ENCODE data around the gene TRMT2B. TPM values are rescaled to one million over a fixed set of nuclear protein-coding genes. Genes with fewer than 3 reads are reported as not detected.

Gene TRMT2B
- total and polyA plus RNA-seq, 10 of the 15 experiments (the other 5 are each of a cell fraction or from before 2014, with no cell fraction given): 2.5 to 14.2 (median 11.5) TPM

DNA sequence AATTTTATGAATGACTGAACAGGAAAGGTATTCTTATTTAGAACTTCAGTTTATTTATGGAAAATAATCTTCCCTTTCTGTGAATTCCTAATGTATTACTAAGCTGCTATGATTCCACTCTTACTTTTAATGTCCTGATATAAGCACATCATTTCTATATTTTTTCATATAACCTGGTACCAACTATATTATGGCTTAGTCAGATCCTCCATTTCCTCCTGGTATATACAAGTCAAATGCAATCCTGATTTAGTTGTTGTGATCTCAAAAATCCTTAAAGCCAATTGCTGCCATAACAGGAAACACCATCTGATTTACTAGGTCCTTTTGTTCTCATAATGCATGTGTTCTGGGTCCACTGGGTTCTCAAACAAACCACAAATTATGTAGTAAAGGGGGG, 26.8 kb downstream of the TRMT2B start:
- Histone ChIP-seq H3K9me3 (replicated peaks; ENCODE audit: control insufficient read depth, insufficient read depth, low read length) (no peaks in the 10 kb centered on the region), H3K4me3 (no peak overlapping the region), H3K79me2 (ENCODE audit: control insufficient read depth, insufficient read depth, low read length) (no peaks in the 10 kb centered on the region), H3K4me2 (ENCODE audit: control insufficient read depth, insufficient read depth) (no peak overlapping the region), H3K36me3 (ENCODE audit: control insufficient read depth in 2 of 2, insufficient read depth in 2 of 2, low read length in 1 of 2) (no peaks in the 10 kb centered on the region; a peak in 1 of 4 replicates), H3K27me3 (replicated peaks in 1 of 2; ENCODE audit: control insufficient read depth in 2 of 2, insufficient read depth in 2 of 2, low read length in 1 of 2) (no peaks in the 10 kb centered on the region), H3K27ac (ENCODE audit: control insufficient read depth, insufficient read depth) (no peak overlapping the region), H4K20me1 (ENCODE audit: control insufficient read depth, insufficient read depth) (no peaks in the 10 kb centered on the region), H3K4me1 (ENCODE audit: control insufficient read depth, insufficient read depth, low read length) (no peaks in the 10 kb centered on the region), H3K9ac (ENCODE audit: control insufficient read depth, insufficient read depth, low read length) (no peak overlapping the region), H2AFZ (ENCODE audit: control insufficient read depth, low read depth, low read length) (no peak overlapping the region)
- ChIA-PET POLR2A (no interaction called here), RAD21 (ENCODE audit: unreplicated experiment) (no interaction called here), SMC1A (ENCODE audit: uncharacterized antibody, unreplicated experiment) (no interaction called here), CTCF (no interaction called here)
- FAIRE-seq: peak; percentile 49
- ATAC-seq: no peak
- DNase-seq (ENCODE audit: low read depth, low spot score): no peak
- no TSS peak for BruUV-seq (replicated peaks)
- intact Hi-C loops (cut with micrococcal nuclease; ENCODE audit: unreplicated experiment) (no loop called here), in situ Hi-C loops (cut with MboI) (no loop called here)
- TF ChIP-seq GATAD2B (conservative IDR thresholded peaks at IDR 0.05; ENCODE audit: low read depth) (no peak), SUPT20H (IDR thresholded peaks at IDR 0.05; ENCODE audit: borderline replicate concordance, control insufficient read depth, low read depth, low read length) (no peak), IRF5 (IDR thresholded peaks at IDR 0.05; ENCODE audit: borderline replicate concordance) (no peak), SIN3A (IDR thresholded peaks at IDR 0.05; ENCODE audit: low read depth, low read length) (no peak), USF2 (IDR thresholded peaks at IDR 0.05; ENCODE audit: borderline replicate concordance, low read depth, low read length) (no peak), YY1 (IDR thresholded peaks at IDR 0.05; ENCODE audit: low read depth, low read length) (no peak), TBL1XR1 (IDR thresholded peaks at IDR 0.05; ENCODE audit: low read depth, low read length) (no peak), CREB1 (IDR thresholded peaks at IDR 0.05; ENCODE audit: low read depth) (no peak), NFIC (IDR thresholded peaks at IDR 0.05; ENCODE audit: low read depth, low read length) (no peak), POLR2AphosphoS5 (IDR thresholded peaks at IDR 0.05; ENCODE audit: low read length) (no peak), ZNF24 (IDR thresholded peaks at IDR 0.05) (no peak), CBFB (IDR thresholded peaks at IDR 0.05; ENCODE audit: low read depth) (no peak), ELK1 (IDR thresholded peaks at IDR 0.05; ENCODE audit: low read depth, low read length) (no peak), ZNF207 (IDR thresholded peaks at IDR 0.05; ENCODE audit: borderline replicate concordance) (no peak), ATF7 (IDR thresholded peaks at IDR 0.05; ENCODE audit: low read depth) (no peak)
- TF ChIP-seq, protein P1, sequence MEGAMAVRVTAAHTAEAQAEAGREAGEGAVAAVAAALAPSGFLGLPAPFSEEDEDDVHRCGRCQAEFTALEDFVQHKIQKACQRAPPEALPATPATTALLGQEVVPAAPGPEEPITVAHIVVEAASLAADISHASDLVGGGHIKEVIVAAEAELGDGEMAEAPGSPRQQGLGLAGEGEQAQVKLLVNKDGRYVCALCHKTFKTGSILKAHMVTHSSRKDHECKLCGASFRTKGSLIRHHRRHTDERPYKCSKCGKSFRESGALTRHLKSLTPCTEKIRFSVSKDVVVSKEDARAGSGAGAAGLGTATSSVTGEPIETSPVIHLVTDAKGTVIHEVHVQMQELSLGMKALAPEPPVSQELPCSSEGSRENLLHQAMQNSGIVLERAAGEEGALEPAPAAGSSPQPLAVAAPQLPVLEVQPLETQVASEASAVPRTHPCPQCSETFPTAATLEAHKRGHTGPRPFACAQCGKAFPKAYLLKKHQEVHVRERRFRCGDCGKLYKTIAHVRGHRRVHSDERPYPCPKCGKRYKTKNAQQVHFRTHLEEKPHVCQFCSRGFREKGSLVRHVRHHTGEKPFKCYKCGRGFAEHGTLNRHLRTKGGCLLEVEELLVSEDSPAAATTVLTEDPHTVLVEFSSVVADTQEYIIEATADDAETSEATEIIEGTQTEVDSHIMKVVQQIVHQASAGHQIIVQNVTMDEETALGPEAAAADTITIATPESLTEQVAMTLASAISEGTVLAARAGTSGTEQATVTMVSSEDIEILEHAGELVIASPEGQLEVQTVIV (IDR thresholded peaks at IDR 0.05; ENCODE audit: borderline replicate concordance, partially characterized antibody): no peak
- TF ChIP-seq, protein P2, sequence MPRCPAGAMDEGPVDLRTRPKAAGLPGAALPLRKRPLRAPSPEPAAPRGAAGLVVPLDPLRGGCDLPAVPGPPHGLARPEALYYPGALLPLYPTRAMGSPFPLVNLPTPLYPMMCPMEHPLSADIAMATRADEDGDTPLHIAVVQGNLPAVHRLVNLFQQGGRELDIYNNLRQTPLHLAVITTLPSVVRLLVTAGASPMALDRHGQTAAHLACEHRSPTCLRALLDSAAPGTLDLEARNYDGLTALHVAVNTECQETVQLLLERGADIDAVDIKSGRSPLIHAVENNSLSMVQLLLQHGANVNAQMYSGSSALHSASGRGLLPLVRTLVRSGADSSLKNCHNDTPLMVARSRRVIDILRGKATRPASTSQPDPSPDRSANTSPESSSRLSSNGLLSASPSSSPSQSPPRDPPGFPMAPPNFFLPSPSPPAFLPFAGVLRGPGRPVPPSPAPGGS (IDR thresholded peaks at IDR 0.05; ENCODE audit: borderline replicate concordance, insufficient read depth, low read depth, low read length, poor library complexity, severe bottlenecking): no peak

Measured in GM12878 (cell line).